ENCODE results near the gene ZBTB16. TPM values are rescaled to one million over a fixed set of nuclear protein-coding genes. Genes with fewer than 3 reads are reported as not detected.

ZBTB16 gene
- total and polyA plus RNA-seq, 4 donors = 8.9 to 140 (median 34.5) TPM

DNA sequence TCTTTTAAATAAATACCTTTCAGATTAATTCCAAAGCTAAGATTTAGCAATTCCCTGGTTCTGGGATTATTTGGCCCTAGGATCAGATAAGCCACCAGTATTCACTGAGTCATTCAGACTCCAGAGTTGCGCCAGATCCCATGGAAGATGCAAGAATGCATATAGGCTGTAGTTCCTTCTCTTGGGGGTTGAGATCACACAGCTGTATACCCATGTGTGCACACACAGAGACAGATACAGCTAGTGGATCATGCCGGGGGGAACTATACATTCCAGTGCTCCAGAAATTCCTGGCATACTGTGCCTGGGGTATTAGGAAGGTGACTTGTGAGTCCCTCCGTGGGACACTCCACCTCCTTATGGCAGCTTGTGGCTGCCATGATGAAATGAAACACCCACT, 75.4 kb downstream of the ZBTB16 start (continued):
- TF ChIP-seq, protein P1, sequence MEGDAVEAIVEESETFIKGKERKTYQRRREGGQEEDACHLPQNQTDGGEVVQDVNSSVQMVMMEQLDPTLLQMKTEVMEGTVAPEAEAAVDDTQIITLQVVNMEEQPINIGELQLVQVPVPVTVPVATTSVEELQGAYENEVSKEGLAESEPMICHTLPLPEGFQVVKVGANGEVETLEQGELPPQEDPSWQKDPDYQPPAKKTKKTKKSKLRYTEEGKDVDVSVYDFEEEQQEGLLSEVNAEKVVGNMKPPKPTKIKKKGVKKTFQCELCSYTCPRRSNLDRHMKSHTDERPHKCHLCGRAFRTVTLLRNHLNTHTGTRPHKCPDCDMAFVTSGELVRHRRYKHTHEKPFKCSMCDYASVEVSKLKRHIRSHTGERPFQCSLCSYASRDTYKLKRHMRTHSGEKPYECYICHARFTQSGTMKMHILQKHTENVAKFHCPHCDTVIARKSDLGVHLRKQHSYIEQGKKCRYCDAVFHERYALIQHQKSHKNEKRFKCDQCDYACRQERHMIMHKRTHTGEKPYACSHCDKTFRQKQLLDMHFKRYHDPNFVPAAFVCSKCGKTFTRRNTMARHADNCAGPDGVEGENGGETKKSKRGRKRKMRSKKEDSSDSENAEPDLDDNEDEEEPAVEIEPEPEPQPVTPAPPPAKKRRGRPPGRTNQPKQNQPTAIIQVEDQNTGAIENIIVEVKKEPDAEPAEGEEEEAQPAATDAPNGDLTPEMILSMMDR (IDR thresholded peaks at IDR 0.05; ENCODE audit: low read depth, low read length, missing input control) = no peak
- TF ChIP-seq, protein P2, sequence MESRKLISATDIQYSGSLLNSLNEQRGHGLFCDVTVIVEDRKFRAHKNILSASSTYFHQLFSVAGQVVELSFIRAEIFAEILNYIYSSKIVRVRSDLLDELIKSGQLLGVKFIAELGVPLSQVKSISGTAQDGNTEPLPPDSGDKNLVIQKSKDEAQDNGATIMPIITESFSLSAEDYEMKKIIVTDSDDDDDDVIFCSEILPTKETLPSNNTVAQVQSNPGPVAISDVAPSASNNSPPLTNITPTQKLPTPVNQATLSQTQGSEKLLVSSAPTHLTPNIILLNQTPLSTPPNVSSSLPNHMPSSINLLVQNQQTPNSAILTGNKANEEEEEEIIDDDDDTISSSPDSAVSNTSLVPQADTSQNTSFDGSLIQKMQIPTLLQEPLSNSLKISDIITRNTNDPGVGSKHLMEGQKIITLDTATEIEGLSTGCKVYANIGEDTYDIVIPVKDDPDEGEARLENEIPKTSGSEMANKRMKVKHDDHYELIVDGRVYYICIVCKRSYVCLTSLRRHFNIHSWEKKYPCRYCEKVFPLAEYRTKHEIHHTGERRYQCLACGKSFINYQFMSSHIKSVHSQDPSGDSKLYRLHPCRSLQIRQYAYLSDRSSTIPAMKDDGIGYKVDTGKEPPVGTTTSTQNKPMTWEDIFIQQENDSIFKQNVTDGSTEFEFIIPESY (IDR thresholded peaks at IDR 0.05) = no peak
- TF ChIP-seq SP1 (IDR thresholded peaks at IDR 0.05) (no peak), RXRA (IDR thresholded peaks at IDR 0.05) (no peak), JUND (IDR thresholded peaks at IDR 0.05) (no peak)

DNA sequence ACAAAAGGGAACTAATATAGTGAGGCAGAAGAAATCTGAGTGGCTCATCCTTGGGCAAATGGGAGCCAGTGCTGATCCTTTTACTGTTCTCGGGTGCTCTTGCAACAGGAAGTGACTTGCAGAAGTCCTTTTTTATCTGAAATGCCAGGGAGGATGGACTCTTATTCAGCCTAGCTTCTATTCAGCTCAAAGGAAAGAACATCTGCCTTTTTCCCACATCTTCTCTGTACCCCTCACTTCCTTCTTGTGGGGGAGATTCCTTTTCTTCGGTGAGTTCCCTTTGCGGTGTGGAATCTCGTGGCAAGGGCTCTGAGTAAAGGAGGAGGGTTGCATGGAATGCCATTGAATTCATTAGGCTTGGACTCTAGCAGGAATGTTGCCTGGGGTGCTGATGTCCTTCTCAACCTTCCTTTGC, 76.2 kb downstream of the ZBTB16 start:
- H3K36me3 ChIP-seq (ENCODE audit: control insufficient read depth in 4 of 4, insufficient read depth in 3 of 4, low read depth in 1 of 4, low read length in 3 of 4) = peaks cover 0 to 3% (median 1%) of the 10 kb centered on the region in 4 donors
- 70% methylated on average over 4 of the region's 4 CpGs for WGBS
- no peak overlapping the region for H3K27ac ChIP-seq (ENCODE audit: low read depth in 1 of 2, low read length in 2 of 2)
- H3K9me3 ChIP-seq (ENCODE audit: control insufficient read depth in 4 of 4, low read length in 3 of 4) = no peaks in the 10 kb centered on the region
- no peak overlapping the region for H3K4me3 ChIP-seq (ENCODE audit: low read depth in 1 of 3, low read length in 3 of 3)
- no peak for DNase-seq (ENCODE audit: low spot score)
- no peak overlapping the region for H3K9ac ChIP-seq (ENCODE audit: low read depth in 1 of 2, low read length in 2 of 2)
- H3K27me3 ChIP-seq (ENCODE audit: control insufficient read depth in 4 of 4, insufficient read depth in 4 of 4, low read length in 3 of 4) = no peaks in the 10 kb centered on the region
- TF ChIP-seq, protein P2 (IDR thresholded peaks at IDR 0.05) = no peak
- TF ChIP-seq HNF4G (IDR thresholded peaks at IDR 0.05) (no peak), JUND (IDR thresholded peaks at IDR 0.05) (no peak), TAF1 (conservative IDR thresholded peaks at IDR 0.05) (no peak), EGR1 (IDR thresholded peaks at IDR 0.05; ENCODE audit: low read depth in 2 of 2) (no peak), HNF4A (conservative IDR thresholded peaks at IDR 0.05) (no peak), GABPA (IDR thresholded peaks at IDR 0.05 in 1 of 2, conservative IDR thresholded peaks at IDR 0.05 in 1 of 2) (no peak), RAD21 (IDR thresholded peaks at IDR 0.05) (no peak), SP1 (IDR thresholded peaks at IDR 0.05) (no peak), FOXA2 (IDR thresholded peaks at IDR 0.05) (no peak), NR2F2 (IDR thresholded peaks at IDR 0.05) (no peak)
- TF ChIP-seq, protein P3, sequence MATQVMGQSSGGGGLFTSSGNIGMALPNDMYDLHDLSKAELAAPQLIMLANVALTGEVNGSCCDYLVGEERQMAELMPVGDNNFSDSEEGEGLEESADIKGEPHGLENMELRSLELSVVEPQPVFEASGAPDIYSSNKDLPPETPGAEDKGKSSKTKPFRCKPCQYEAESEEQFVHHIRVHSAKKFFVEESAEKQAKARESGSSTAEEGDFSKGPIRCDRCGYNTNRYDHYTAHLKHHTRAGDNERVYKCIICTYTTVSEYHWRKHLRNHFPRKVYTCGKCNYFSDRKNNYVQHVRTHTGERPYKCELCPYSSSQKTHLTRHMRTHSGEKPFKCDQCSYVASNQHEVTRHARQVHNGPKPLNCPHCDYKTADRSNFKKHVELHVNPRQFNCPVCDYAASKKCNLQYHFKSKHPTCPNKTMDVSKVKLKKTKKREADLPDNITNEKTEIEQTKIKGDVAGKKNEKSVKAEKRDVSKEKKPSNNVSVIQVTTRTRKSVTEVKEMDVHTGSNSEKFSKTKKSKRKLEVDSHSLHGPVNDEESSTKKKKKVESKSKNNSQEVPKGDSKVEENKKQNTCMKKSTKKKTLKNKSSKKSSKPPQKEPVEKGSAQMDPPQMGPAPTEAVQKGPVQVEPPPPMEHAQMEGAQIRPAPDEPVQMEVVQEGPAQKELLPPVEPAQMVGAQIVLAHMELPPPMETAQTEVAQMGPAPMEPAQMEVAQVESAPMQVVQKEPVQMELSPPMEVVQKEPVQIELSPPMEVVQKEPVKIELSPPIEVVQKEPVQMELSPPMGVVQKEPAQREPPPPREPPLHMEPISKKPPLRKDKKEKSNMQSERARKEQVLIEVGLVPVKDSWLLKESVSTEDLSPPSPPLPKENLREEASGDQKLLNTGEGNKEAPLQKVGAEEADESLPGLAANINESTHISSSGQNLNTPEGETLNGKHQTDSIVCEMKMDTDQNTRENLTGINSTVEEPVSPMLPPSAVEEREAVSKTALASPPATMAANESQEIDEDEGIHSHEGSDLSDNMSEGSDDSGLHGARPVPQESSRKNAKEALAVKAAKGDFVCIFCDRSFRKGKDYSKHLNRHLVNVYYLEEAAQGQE (IDR thresholded peaks at IDR 0.05) = no peak
- TF ChIP-seq, protein P1 (IDR thresholded peaks at IDR 0.05; ENCODE audit: low read depth, low read length, missing input control) = no peak
- H3K4me1 ChIP-seq (ENCODE audit: control insufficient read depth in 4 of 4, insufficient read depth in 4 of 4, low read length in 3 of 4) = peaks cover 25 to 62% (median 49%) of the 10 kb centered on the region in 4 donors

All from liver (tissue), 9 donors.